Peyer's patch (tissue), 4 donors: ENCODE measurements around the gene PRKCZ. TPM values are rescaled to one million over a fixed set of nuclear protein-coding genes. Genes with fewer than 3 reads are reported as not detected.
A peak's percentile ranks its signal among the peaks of the same experiment; 100 is the strongest.
"Not testable (repeated sequence)": the region's sequence is repeated elsewhere in the genome, so short reads cannot be mapped to it uniquely, and the experiment has no call there.

Experiments used
- DNase-seq, 3 donors: peaks; one replicate each; pipeline ENCODE4 v3.0.0-alpha.2; 2017 to 2019
- H3K27ac ChIP-seq, 4 donors: fragments of 200-600 bp; sonication (generic); one replicate each; pipeline ENCODE4 v1.5.1; 2016 to 2019
- H3K27me3 ChIP-seq, 2 donors: fragments of 200-600 bp; sonication (generic); one replicate each; pipeline ENCODE4 v1.5.1; 2019
- H3K36me3 ChIP-seq, 3 donors: fragments of 200-600 bp; sonication (generic); one replicate each; pipeline ENCODE4 v1.5.1; 2016 to 2019
- H3K4me1 ChIP-seq, 4 donors: fragments of 200-600 bp; sonication (generic); one replicate each; pipeline ENCODE4 v1.5.1; 2016 to 2019
- H3K4me3 ChIP-seq, 4 donors: fragments of 200-600 bp; sonication (generic); 1 replicate in 3 of 4; 2 replicates in 1 of 4; pipeline ENCODE4 v1.5.1; 2016 to 2019; ENCODE audit warnings: mild to moderate bottlenecking in 1 of 4
- H3K9me3 ChIP-seq, 4 donors: fragments of 200-600 bp; sonication (generic); one replicate each; pipeline ENCODE4 v1.5.1; 2016 to 2019; ENCODE audit warnings: mild to moderate bottlenecking in 1 of 4
- POLR2A ChIP-seq, 2 donors: fragments of 450-650 bp; IDR thresholded peaks; one replicate each; pipeline ENCODE4 v1.5.1; 2017; ENCODE audit warnings: antibody characterized with exemption in 2 of 2, mild to moderate bottlenecking in 2 of 2, moderate library complexity in 2 of 2
- total RNA-seq, 4 donors: library from RNA; depleted of rRNA; stranded (reverse); fragments of >200 nt; gene quantifications; one replicate each; pipeline ENCODE4 v1.1.0, GENCODE V29; 2016
- TF ChIP-seq, protein P1 (sequence below), 6 experiments: fragments of 450-650 bp in 4 of 6; fragments of 200-600 bp in 2 of 6; sonication (generic) in 1 of 6; IDR thresholded peaks; one replicate each; pipeline ENCODE4 v1.5.1; 2017 to 2019; ENCODE audit warnings: antibody characterized with exemption in 6 of 6, mild to moderate bottlenecking in 3 of 6, moderate library complexity in 1 of 6

The PRKCZ gene
- total RNA-seq, 4 donors from 2014 or later = 51.2 to 105 (median 93.6) TPM

DNA sequence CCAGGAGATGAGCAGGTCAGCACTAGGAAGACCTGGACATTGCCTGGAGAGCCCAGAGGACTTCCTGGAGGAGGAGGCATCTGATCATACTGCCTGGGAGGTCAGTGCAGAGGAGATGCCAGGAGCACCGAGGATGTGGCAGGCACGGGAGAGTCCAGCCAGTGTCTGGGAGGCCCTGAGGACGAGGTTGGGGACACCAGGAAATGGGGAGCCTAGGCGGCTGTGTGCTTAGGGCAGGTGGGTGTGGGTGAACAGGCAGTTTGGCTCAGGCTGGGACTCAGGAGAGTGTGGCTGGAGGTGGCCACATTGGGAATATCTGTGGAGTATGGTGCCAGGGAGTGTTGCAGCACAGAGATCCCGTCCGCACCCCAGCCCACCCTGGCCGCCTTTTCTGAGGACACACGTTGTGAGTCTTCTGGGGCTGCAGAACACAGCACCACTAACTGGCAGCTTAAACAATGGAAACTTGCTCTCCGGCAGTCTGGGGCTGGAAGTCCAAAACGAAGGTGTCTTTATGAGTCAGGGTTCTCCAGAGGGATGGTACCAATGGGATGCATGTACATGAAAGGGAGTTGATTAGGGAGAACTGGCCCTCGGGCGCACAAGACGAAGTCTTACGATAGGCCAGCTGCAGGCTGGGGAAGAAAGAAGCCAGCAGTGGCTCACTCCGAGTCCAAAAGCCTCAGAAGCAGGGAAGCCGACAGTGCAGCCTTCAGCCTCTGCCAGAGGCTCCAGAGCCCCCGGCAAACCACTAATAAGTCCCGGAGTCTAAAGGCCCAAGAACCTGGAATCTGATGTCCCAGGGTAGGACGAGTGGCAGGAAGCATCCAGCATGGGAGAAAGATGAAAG lies 86.4 kb downstream of the PRKCZ start:
- Histone ChIP-seq H3K9me3 (no peaks in the 10 kb centered on the region), H3K4me3 (peak overlapping the region in 1 of 4 donors; percentile 5), H3K27me3 (no peaks in the 10 kb centered on the region), H3K36me3 (no peaks in the 10 kb centered on the region), H3K4me1 (peaks cover 0 to 56% (median 9%) of the 10 kb centered on the region in 4 donors), H3K27ac (peak overlapping the region in 3 of 4 donors; percentile 74 to 97 (median 92))
- TF ChIP-seq, protein P1, sequence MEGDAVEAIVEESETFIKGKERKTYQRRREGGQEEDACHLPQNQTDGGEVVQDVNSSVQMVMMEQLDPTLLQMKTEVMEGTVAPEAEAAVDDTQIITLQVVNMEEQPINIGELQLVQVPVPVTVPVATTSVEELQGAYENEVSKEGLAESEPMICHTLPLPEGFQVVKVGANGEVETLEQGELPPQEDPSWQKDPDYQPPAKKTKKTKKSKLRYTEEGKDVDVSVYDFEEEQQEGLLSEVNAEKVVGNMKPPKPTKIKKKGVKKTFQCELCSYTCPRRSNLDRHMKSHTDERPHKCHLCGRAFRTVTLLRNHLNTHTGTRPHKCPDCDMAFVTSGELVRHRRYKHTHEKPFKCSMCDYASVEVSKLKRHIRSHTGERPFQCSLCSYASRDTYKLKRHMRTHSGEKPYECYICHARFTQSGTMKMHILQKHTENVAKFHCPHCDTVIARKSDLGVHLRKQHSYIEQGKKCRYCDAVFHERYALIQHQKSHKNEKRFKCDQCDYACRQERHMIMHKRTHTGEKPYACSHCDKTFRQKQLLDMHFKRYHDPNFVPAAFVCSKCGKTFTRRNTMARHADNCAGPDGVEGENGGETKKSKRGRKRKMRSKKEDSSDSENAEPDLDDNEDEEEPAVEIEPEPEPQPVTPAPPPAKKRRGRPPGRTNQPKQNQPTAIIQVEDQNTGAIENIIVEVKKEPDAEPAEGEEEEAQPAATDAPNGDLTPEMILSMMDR (IDR thresholded peaks at IDR 0.05) = no peak
- no peak for TF ChIP-seq POLR2A (IDR thresholded peaks at IDR 0.05)
- DNase-seq = peak in 1 of 3 donors; percentile 55

DNA sequence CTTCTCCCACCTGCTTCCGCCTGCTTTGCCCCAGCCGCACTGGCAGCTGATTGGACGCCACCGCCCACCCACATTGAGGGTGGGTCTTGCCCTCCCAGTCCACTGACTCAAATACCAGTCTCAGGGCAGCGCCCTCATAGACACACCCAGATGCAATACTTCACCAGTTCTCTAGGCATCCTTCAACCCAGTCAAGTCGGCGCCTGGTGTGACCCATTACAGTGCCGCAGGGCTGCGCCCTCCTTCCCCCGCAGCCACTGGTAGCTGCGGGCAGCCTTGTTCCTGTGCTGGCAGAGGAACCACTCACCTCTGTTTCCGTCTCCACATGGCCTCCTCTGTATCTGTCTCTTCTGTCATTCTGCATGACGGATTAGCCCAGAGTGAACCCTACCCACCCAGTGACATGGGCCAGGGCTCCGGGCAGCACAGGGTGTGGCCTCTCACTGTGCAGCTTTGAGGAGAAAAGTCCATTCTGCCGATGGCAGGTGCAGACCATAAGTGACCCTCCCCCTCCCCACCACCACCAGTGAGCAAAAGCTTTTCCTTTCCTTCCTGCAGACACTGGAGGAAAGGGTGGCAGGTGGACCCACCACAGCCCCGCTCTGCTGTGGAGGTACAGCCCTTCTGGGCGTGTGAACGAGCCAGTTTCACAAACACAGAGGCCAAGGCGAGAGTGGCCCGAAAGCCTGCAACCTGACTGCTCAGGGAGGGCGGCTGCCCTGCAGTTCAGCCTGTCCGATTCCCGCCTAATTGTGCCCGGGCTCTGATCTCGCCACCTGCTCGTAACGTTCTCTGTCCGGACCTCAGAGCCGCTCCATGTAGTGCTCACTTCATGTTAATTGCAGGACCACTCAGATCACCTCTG lies 87.3 kb downstream of the PRKCZ start:
- peak in 2 of 3 donors; percentile 83 to 85 for DNase-seq
- H3K4me1 ChIP-seq = peaks cover 0 to 50% (median 4%) of the 10 kb centered on the region in 4 donors
- TF ChIP-seq POLR2A (IDR thresholded peaks at IDR 0.05) = peak; percentile 2 to 65
- TF ChIP-seq, protein P1 (IDR thresholded peaks at IDR 0.05) = no peak
- H3K36me3 ChIP-seq = no peaks in the 10 kb centered on the region
- H3K9me3 ChIP-seq = no peaks in the 10 kb centered on the region
- peak overlapping the region in 2 of 4 donors; percentile 17 to 27 for H3K4me3 ChIP-seq
- H3K27ac ChIP-seq = peak overlapping the region in 3 of 4 donors; percentile 74 to 97 (median 92)
- no peaks in the 10 kb centered on the region for H3K27me3 ChIP-seq

DNA sequence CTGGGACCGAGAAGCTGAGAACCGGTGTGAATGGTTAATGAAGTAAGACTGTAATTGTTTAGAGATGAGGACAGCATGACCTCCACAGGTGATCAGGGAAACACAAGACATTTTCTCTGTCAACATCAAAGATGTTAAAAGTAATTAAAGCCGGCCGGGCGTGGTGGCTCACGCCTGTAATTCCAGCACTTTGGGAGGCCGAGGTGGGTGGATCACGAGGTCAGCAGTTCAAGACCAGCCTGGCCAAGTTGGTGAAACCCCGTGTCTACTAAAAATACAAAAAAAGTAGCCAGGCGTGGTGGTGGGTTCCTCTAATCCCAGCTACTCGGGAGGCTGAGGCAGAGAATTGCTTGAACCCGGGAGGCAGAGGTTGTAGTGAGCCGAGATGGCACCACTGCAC lies 88.9 kb downstream of the PRKCZ start:
- Histone ChIP-seq H3K4me1 (peaks cover 0 to 41% (median 0%) of the 10 kb centered on the region in 4 donors), H3K27ac (peak overlapping the region in 3 of 4 donors; percentile 62 to 92 (median 74))

DNA sequence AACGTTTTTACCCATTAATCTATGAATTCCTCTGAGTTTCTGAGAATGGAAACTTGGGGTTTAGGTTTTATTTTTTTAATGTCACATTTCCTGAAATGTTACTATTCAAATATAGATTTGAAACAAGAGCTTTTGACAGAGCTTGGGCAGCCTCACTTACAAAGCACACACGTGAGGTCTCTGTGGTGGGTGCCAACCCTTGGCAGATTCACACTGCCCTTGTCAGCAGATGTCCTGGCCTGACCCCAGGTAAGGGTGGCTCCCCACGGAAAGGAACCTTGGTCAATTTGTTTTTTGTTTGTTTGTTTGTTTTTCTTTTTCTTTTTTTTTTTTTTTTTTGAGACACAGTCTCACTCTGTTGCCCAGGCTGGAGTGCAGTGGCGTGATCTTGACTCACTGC lies 90.8 kb downstream of the PRKCZ start:
- Histone ChIP-seq H3K27ac (no peak overlapping the region), H3K27me3 (no peaks in the 10 kb centered on the region), H3K36me3 (peaks cover 0 to 19% (median 0%) of the 10 kb centered on the region in 3 donors), H3K4me3 (no peak overlapping the region), H3K4me1 (peaks cover 0 to 24% (median 0%) of the 10 kb centered on the region in 4 donors), H3K9me3 (no peaks in the 10 kb centered on the region)
- TF ChIP-seq POLR2A (IDR thresholded peaks at IDR 0.05) = no peak
- TF ChIP-seq, protein P1 (IDR thresholded peaks at IDR 0.05) = no peak
- DNase-seq = no peak

More for the DNA sequence above, 88.9 kb downstream of the PRKCZ start:
- H3K36me3 ChIP-seq, H3K9me3 ChIP-seq, H3K4me3 ChIP-seq, H3K27me3 ChIP-seq: not testable (repeated sequence)
- peak in 1 of 3 donors; percentile 29 for DNase-seq

DNA sequence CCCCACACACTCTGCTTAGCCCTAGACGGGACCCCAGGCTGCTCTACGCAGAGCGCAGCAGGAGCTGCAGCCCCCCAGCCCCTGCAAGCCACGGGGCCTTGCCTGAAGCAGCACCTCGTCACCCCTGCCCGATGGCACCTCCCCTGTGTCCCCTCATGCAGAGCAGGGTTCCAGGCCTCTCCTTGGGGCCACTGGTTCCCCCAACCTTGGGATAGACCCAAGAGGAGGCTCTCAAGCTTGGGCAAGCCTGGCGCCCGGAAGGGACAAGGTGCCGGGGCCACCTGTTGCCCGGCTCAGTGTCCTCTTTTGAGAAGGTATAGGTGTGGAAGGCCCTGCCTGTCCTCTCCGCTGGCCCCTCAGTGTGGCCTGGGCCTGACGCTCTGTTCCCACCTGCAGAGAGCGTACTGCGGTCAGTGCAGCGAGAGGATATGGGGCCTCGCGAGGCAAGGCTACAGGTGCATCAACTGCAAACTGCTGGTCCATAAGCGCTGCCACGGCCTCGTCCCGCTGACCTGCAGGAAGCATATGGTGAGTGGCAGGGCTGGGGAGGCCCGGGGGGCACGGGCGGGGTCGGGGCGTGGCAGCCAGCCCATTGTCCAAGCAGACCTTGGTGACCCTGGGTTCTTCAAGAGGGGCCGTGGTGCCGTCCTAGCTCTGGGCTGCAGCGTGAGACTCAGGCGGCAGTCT lies 93.7 kb downstream of the PRKCZ start:
- peaks cover 0 to 45% (median 0%) of the 10 kb centered on the region in 3 donors for H3K36me3 ChIP-seq
- no peaks in the 10 kb centered on the region for H3K9me3 ChIP-seq
- H3K4me1 ChIP-seq = peaks cover 0 to 9% (median 0%) of the 10 kb centered on the region in 4 donors
- DNase-seq = no peak
- H3K27ac ChIP-seq = no peak overlapping the region
- no peak overlapping the region for H3K4me3 ChIP-seq
- TF ChIP-seq, protein P1 (IDR thresholded peaks at IDR 0.05) = no peak
- no peak for TF ChIP-seq POLR2A (IDR thresholded peaks at IDR 0.05)
- no peaks in the 10 kb centered on the region for H3K27me3 ChIP-seq
